Loucy (cell line): ENCODE results near the gene SYCP1.

ENCODE experiments used
- H2AFZ ChIP-seq: fragments of 200-600 bp; sonication (generic); 2 replicates; pipeline ENCODE4 v1.6.0; 2016; ENCODE audit warnings: antibody characterized with exemption, mild to moderate bottlenecking, low read length, moderate library complexity
- H3F3A ChIP-seq: fragments of 200-600 bp; 2 replicates; pipeline ENCODE4 v1.6.0; 2016; ENCODE audit warnings: antibody characterized with exemption, low read depth, mild to moderate bottlenecking
- H3K27me3 ChIP-seq: fragments of 200-600 bp; sonication (generic); 2 replicates; pipeline ENCODE4 v1.6.1; 2014; ENCODE audit warnings: low read length, mild to moderate bottlenecking; ENCODE audit not compliant: insufficient read depth, poor library complexity, severe bottlenecking
- H3K36me3 ChIP-seq: fragments of 200-600 bp; sonication (generic); 2 replicates; pipeline ENCODE4 v1.6.1; 2016; ENCODE audit warnings: low read length; ENCODE audit not compliant: insufficient read depth
- H3K4me1 ChIP-seq: fragments of 200-600 bp; sonication (generic); 2 replicates; pipeline ENCODE4 v1.5.1; 2014; ENCODE audit warnings: low read length, mild to moderate bottlenecking; ENCODE audit not compliant: insufficient read depth, poor library complexity, severe bottlenecking
- H3K4me2 ChIP-seq: fragments of 200-600 bp; sonication (generic); 2 replicates; pipeline ENCODE4 v1.6.0; 2014; ENCODE audit warnings: antibody characterized with exemption, low read length, low read depth, mild to moderate bottlenecking; ENCODE audit not compliant: poor library complexity, severe bottlenecking
- H3K4me3 ChIP-seq: fragments of 200-600 bp; sonication (generic); 2 replicates; pipeline ENCODE4 v1.5.1; 2014; ENCODE audit warnings: low read length, mild to moderate bottlenecking, mixed read lengths; ENCODE audit not compliant: poor library complexity, severe bottlenecking
- H3K79me2 ChIP-seq: fragments of 200-600 bp; sonication (generic); 2 replicates; pipeline ENCODE4 v1.6.1; 2014; ENCODE audit warnings: low read length; ENCODE audit not compliant: insufficient read depth
- H3K9ac ChIP-seq: fragments of 200-600 bp; sonication (generic); 2 replicates; pipeline ENCODE4 v1.6.0; 2014; ENCODE audit warnings: mild to moderate bottlenecking, low read depth, low read length, moderate library complexity; ENCODE audit not compliant: poor library complexity, severe bottlenecking
- H3K9me2 ChIP-seq: fragments of 200-600 bp; sonication (generic); replicated peaks from 2 replicates; pipeline ENCODE4 v1.6.1; 2016; ENCODE audit warnings: low read depth, low read length, mixed read lengths
- H3K9me3 ChIP-seq: fragments of 200-600 bp; sonication (generic); 2 replicates; pipeline ENCODE4 v1.6.1; 2014; ENCODE audit warnings: mild to moderate bottlenecking, antibody characterized with exemption, low read length, low read depth; ENCODE audit not compliant: insufficient read depth
- H4K20me1 ChIP-seq: fragments of 200-600 bp; sonication (generic); 2 replicates; pipeline ENCODE4 v1.6.0; 2014; ENCODE audit warnings: antibody characterized with exemption, low read length, mild to moderate bottlenecking; ENCODE audit not compliant: insufficient read depth, poor library complexity, severe bottlenecking
- EZH2phosphoT487 ChIP-seq: fragments of 200-600 bp; IDR thresholded peaks from 2 replicates; pipeline ENCODE4 v1.6.1; 2018; ENCODE audit warnings: antibody characterized with exemption, mild to moderate bottlenecking, moderate library complexity, borderline replicate concordance
- TF ChIP-seq, protein P1 (sequence below): fragments of 200-600 bp; sonication (generic); conservative IDR thresholded peaks from 2 replicates; pipeline ENCODE4 v1.5.1; 2014; ENCODE audit warnings: mild to moderate bottlenecking, antibody characterized with exemption, low read length

SYCP1 gene

DNA sequence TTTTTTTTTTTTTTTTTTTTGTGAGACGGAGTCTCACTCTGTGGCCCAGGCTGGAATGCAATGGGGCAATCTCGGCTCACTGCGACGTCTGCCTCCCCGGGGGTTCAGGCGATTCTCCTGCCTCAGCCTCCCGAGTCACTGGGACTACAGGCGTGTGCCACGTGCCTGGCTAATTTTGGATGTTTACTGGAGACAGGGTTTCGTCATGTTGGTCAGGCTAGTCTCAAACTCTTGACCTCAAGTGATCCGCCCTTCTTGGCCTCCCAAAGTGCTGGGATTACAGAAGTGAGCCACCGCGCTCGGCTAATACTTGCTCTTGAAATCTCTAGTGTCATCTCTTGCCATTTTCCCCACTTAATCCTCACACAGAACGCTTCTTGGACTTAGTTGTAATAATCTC is 1.1 kb upstream of the SYCP1 start:
- no peaks in the 10 kb centered on the region for H3F3A ChIP-seq
- no peaks in the 10 kb centered on the region for H3K9me3 ChIP-seq
- no peaks in the 10 kb centered on the region for H4K20me1 ChIP-seq
- no peaks in the 10 kb centered on the region for H3K79me2 ChIP-seq
- no peaks in the 10 kb centered on the region for H3K4me1 ChIP-seq
- H3K4me2 ChIP-seq = no peak overlapping the region
- H3K9ac ChIP-seq = no peak overlapping the region
- H3K9me2 ChIP-seq = no peaks in the 10 kb centered on the region
- no peaks in the 10 kb centered on the region for H3K36me3 ChIP-seq
- no peaks in the 10 kb centered on the region for H3K27me3 ChIP-seq
- TF ChIP-seq, protein P1, sequence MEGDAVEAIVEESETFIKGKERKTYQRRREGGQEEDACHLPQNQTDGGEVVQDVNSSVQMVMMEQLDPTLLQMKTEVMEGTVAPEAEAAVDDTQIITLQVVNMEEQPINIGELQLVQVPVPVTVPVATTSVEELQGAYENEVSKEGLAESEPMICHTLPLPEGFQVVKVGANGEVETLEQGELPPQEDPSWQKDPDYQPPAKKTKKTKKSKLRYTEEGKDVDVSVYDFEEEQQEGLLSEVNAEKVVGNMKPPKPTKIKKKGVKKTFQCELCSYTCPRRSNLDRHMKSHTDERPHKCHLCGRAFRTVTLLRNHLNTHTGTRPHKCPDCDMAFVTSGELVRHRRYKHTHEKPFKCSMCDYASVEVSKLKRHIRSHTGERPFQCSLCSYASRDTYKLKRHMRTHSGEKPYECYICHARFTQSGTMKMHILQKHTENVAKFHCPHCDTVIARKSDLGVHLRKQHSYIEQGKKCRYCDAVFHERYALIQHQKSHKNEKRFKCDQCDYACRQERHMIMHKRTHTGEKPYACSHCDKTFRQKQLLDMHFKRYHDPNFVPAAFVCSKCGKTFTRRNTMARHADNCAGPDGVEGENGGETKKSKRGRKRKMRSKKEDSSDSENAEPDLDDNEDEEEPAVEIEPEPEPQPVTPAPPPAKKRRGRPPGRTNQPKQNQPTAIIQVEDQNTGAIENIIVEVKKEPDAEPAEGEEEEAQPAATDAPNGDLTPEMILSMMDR = no peak
- no peak for TF ChIP-seq EZH2phosphoT487
- no peak overlapping the region for H2AFZ ChIP-seq
- no peak overlapping the region for H3K4me3 ChIP-seq

DNA sequence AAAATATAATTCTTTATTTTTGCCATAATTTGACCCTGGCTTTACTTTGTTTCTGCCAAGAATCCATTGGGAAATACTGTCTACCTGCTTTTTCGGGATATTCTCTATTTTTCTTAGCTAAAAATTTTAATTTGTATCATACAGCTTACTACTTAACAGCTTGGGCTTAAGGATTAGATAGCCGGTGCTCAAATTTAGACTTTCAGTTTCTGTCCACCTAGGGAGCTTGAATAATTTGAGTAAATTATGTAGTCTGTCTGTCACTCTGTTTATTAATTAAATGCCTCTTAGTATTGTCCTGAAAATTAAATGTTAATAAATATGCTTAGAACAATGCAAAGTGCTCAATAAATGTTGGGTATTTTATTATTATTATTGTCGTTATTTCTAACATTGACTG is 6.7 kb downstream of the SYCP1 start:
- Histone ChIP-seq H3K36me3 (no peaks in the 10 kb centered on the region), H3K4me2 (no peak overlapping the region), H4K20me1 (no peaks in the 10 kb centered on the region), H3K9me3 (no peaks in the 10 kb centered on the region), H3K9ac (no peak overlapping the region), H3K27me3 (no peaks in the 10 kb centered on the region), H3K4me1 (no peaks in the 10 kb centered on the region), H3K9me2 (no peaks in the 10 kb centered on the region), H3F3A (no peaks in the 10 kb centered on the region), H3K79me2 (no peaks in the 10 kb centered on the region), H3K4me3 (no peak overlapping the region), H2AFZ (no peak overlapping the region)
- TF ChIP-seq EZH2phosphoT487 = no peak

DNA sequence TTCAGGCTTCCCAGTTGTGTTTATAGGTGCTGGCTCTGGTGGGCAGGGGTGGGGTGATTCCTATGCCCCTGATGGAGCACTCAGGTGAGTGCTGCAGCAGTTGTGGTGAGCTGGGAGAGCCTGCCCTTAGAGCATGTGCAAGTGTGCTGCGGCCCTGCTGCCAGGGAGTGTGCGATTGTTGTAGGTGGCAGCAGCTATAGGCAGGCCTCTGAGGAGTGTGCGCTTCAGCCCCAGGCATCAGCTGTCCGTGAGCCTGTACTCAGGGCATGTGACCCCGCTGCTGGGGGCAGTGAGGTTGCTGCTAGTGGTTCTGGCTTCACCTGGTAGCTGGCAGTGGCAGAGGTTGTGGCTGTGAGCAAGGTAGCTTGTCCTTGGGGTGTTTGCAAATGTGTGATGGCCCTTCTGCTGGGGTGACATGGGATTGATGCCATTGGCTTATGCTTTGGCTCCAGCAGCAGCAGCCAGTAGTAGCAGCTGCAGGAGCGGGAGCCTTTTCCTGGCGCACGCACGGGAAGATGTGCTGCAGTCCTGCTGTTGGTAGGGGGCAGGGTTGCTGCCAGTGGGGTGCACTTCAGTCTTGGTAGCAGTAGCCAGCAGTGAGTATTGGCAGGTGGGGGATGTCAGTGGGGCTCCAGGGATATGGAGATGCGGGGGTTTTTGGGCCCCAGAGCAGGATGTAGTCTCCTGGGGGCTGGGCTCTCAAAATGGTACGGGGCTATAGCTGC is 37.7 kb downstream of the SYCP1 start:
- Histone ChIP-seq H3F3A (no peaks in the 10 kb centered on the region), H3K27me3 (no peaks in the 10 kb centered on the region), H3K4me2 (no peak overlapping the region), H3K36me3 (no peaks in the 10 kb centered on the region), H3K79me2 (no peaks in the 10 kb centered on the region), H3K9ac (no peak overlapping the region), H4K20me1 (no peaks in the 10 kb centered on the region), H3K9me3 (no peaks in the 10 kb centered on the region), H3K4me1 (no peaks in the 10 kb centered on the region), H2AFZ (no peak overlapping the region), H3K4me3 (no peak overlapping the region), H3K9me2 (no peaks in the 10 kb centered on the region)
- TF ChIP-seq, protein P1 = no peak
- TF ChIP-seq EZH2phosphoT487 = no peak

DNA sequence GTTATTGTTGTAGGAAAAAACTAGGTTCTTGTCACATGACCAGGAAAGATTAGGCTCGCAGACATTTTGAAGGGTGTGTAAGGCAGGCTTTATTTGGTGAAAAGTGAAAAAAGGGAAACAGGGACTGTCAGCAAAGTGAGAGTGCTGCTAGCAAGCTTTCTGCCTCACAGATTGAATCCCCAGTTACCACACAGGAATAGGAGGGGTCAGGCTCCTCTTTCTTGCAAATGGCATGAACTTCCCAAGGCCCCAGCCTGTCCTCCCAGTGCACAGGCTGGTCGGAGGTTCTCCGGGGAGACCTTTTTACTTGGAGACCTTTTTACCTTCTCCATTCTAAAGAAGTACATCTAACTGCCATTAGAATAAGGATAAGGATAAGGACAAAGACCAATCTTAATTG is 42.1 kb downstream of the SYCP1 start:
- Histone ChIP-seq H3K4me3 (no peak overlapping the region), H3F3A (no peaks in the 10 kb centered on the region), H3K27me3 (no peaks in the 10 kb centered on the region), H3K36me3 (no peaks in the 10 kb centered on the region), H3K9me2 (no peaks in the 10 kb centered on the region), H2AFZ (no peak overlapping the region), H3K4me2 (no peak overlapping the region), H3K9ac (no peak overlapping the region), H3K4me1 (no peaks in the 10 kb centered on the region), H4K20me1 (no peaks in the 10 kb centered on the region), H3K79me2 (no peaks in the 10 kb centered on the region), H3K9me3 (no peaks in the 10 kb centered on the region)
- TF ChIP-seq, protein P1 = no peak
- TF ChIP-seq EZH2phosphoT487 = no peak
